ENCODE measurements around the gene LRRC70.

Gene LRRC70

GRCh38 chr5:62596691-62597090 is 18.1 kb downstream of the LRRC70 start:
- no peaks in the 10 kb centered on the region for H3K9me3 ChIP-seq (ENCODE audit: insufficient read depth, low read depth, low read length)
- H3K79me2 ChIP-seq (ENCODE audit: insufficient read depth, low read length) = peaks cover 12% of the 10 kb centered on the region
- TF ChIP-seq CTCF (conservative IDR thresholded peaks at IDR 0.05; ENCODE audit: low read length) (no peak), EZH2phosphoT487 (IDR thresholded peaks at IDR 0.05; ENCODE audit: borderline replicate concordance) (no peak)
- peaks cover 35% of the 10 kb centered on the region for H3K4me1 ChIP-seq (ENCODE audit: insufficient read depth, low read length, poor library complexity, severe bottlenecking)
- H3K9ac ChIP-seq (ENCODE audit: low read depth, low read length, poor library complexity, severe bottlenecking) = no peak overlapping the region
- H3K4me2 ChIP-seq (ENCODE audit: low read depth, low read length, poor library complexity, severe bottlenecking) = no peak overlapping the region
- H3F3A ChIP-seq (ENCODE audit: low read depth) = 0 out of 2 replicates have a peak, but pooled peaks cover under 1% of the 10 kb centered on the region
- H4K20me1 ChIP-seq (ENCODE audit: insufficient read depth, low read length, poor library complexity, severe bottlenecking) = no peaks in the 10 kb centered on the region
- no peaks in the 10 kb centered on the region for H3K9me2 ChIP-seq (replicated peaks; ENCODE audit: low read depth, low read length)
- H3K4me3 ChIP-seq (ENCODE audit: low read length, poor library complexity, severe bottlenecking) = no peak overlapping the region
- no peaks in the 10 kb centered on the region for H3K27me3 ChIP-seq (ENCODE audit: insufficient read depth, low read length, poor library complexity, severe bottlenecking)
- no peak overlapping the region for H2AFZ ChIP-seq (ENCODE audit: low read length)
- H3K36me3 ChIP-seq (ENCODE audit: insufficient read depth, low read length) = peaks cover 23% of the 10 kb centered on the region; the same call in 1 of the 2 replicates

GRCh38 chr5:62597314-62597713 is 18.7 kb downstream of the LRRC70 start:
- no peak overlapping the region for H3K4me2 ChIP-seq (ENCODE audit: low read depth, low read length, poor library complexity, severe bottlenecking)
- no peak overlapping the region for H2AFZ ChIP-seq (ENCODE audit: low read length)
- H3K27me3 ChIP-seq (ENCODE audit: insufficient read depth, low read length, poor library complexity, severe bottlenecking) = no peaks in the 10 kb centered on the region
- no peaks in the 10 kb centered on the region for H4K20me1 ChIP-seq (ENCODE audit: insufficient read depth, low read length, poor library complexity, severe bottlenecking)
- H3K4me1 ChIP-seq (ENCODE audit: insufficient read depth, low read length, poor library complexity, severe bottlenecking) = peaks cover 40% of the 10 kb centered on the region
- peaks cover 12% of the 10 kb centered on the region for H3K79me2 ChIP-seq (ENCODE audit: insufficient read depth, low read length)
- TF ChIP-seq CTCF (conservative IDR thresholded peaks at IDR 0.05; ENCODE audit: low read length) (no peak), EZH2phosphoT487 (IDR thresholded peaks at IDR 0.05; ENCODE audit: borderline replicate concordance) (no peak)
- no peaks in the 10 kb centered on the region for H3K9me2 ChIP-seq (replicated peaks; ENCODE audit: low read depth, low read length)
- no peak overlapping the region for H3K4me3 ChIP-seq (ENCODE audit: low read length, poor library complexity, severe bottlenecking)
- H3K9me3 ChIP-seq (ENCODE audit: insufficient read depth, low read depth, low read length) = no peaks in the 10 kb centered on the region
- peaks cover 17% of the 10 kb centered on the region; the same call in 1 of the 2 replicates for H3K36me3 ChIP-seq (ENCODE audit: insufficient read depth, low read length)
- no peak overlapping the region for H3K9ac ChIP-seq (ENCODE audit: low read depth, low read length, poor library complexity, severe bottlenecking)
- 0 out of 2 replicates have a peak, but pooled peaks cover 4% of the 10 kb centered on the region for H3F3A ChIP-seq (ENCODE audit: low read depth)

- H3K4me2 ChIP-seq (ENCODE audit: low read depth, low read length, poor library complexity, severe bottlenecking) = no peak overlapping the region
Observed at GRCh38 chr5:62600560-62601252, 22.1 kb downstream of the LRRC70 start.

More at GRCh38 chr5:62600560-62601252, 22.1 kb downstream of the LRRC70 start:
- Histone ChIP-seq H3K9ac (ENCODE audit: low read depth, low read length, poor library complexity, severe bottlenecking) (no peak overlapping the region), H3K4me3 (ENCODE audit: low read length, poor library complexity, severe bottlenecking) (no peak overlapping the region), H3K9me2 (replicated peaks; ENCODE audit: low read depth, low read length) (no peaks in the 10 kb centered on the region), H3K27me3 (ENCODE audit: insufficient read depth, low read length, poor library complexity, severe bottlenecking) (no peaks in the 10 kb centered on the region), H3K9me3 (ENCODE audit: insufficient read depth, low read depth, low read length) (no peaks in the 10 kb centered on the region), H3K79me2 (ENCODE audit: insufficient read depth, low read length) (peaks cover 12% of the 10 kb centered on the region), H3K36me3 (ENCODE audit: insufficient read depth, low read length) (peaks cover 24% of the 10 kb centered on the region), H3K4me1 (ENCODE audit: insufficient read depth, low read length, poor library complexity, severe bottlenecking) (peaks cover 40% of the 10 kb centered on the region), H2AFZ (ENCODE audit: low read length) (no peak overlapping the region), H3F3A (ENCODE audit: low read depth) (0 out of 2 replicates have a peak, but pooled peaks cover 4% of the 10 kb centered on the region), H4K20me1 (ENCODE audit: insufficient read depth, low read length, poor library complexity, severe bottlenecking) (no peaks in the 10 kb centered on the region)
- TF ChIP-seq EZH2phosphoT487 (IDR thresholded peaks at IDR 0.05; ENCODE audit: borderline replicate concordance) (no peak), CTCF (conservative IDR thresholded peaks at IDR 0.05; ENCODE audit: low read length) (no peak)
